ENCODE results near the gene PCYT1B.

DNA sequence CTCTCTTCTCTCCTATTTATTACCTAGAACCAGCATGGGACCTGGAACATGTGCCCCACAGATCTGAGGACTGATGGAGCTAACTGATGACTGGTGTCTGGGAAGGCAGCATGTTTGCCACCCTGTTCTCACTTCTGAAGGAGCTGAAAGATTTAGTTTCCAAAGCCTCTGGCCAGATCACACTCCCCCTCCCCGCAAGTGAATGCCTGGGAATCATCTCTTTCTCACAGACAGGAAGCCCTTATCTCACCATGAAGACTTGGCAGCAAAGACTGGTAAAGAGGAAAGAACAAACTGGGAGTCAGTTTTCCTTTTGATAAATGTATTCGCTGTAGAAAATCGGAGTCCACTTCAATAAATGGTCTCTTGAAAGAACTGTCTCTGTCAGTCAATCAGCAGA lies 21.0 kb upstream of the PCYT1B start:
- TF ChIP-seq ZNF48 (tag by site-specific recombination; IDR thresholded peaks at IDR 0.05) (no peak), ZNF433 (tag by site-specific recombination; IDR thresholded peaks at IDR 0.05; ENCODE audit: low read depth) (no peak), ZFP37 (tag by site-specific recombination; IDR thresholded peaks at IDR 0.05) (no peak), ZEB2 (tag by site-specific recombination; IDR thresholded peaks at IDR 0.05) (no peak), ZNF274 (IDR thresholded peaks at IDR 0.05; ENCODE audit: low read length) (no peak), ZNF274 (tag by site-specific recombination; IDR thresholded peaks at IDR 0.05; ENCODE audit: borderline replicate concordance) (no peak), GLI4 (tag by site-specific recombination; IDR thresholded peaks at IDR 0.05) (no peak), MZF1 (tag by site-specific recombination; IDR thresholded peaks at IDR 0.05; ENCODE audit: borderline replicate concordance) (no peak), ZSCAN30 (tag by site-specific recombination; IDR thresholded peaks at IDR 0.05) (no peak), ZNF510 (tag by site-specific recombination; IDR thresholded peaks at IDR 0.05; ENCODE audit: insufficient replicate concordance) (no peak), ZNF555 (tag by site-specific recombination; conservative IDR thresholded peaks at IDR 0.05) (no peak)
- TF ChIP-seq, protein P1, sequence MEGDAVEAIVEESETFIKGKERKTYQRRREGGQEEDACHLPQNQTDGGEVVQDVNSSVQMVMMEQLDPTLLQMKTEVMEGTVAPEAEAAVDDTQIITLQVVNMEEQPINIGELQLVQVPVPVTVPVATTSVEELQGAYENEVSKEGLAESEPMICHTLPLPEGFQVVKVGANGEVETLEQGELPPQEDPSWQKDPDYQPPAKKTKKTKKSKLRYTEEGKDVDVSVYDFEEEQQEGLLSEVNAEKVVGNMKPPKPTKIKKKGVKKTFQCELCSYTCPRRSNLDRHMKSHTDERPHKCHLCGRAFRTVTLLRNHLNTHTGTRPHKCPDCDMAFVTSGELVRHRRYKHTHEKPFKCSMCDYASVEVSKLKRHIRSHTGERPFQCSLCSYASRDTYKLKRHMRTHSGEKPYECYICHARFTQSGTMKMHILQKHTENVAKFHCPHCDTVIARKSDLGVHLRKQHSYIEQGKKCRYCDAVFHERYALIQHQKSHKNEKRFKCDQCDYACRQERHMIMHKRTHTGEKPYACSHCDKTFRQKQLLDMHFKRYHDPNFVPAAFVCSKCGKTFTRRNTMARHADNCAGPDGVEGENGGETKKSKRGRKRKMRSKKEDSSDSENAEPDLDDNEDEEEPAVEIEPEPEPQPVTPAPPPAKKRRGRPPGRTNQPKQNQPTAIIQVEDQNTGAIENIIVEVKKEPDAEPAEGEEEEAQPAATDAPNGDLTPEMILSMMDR (tag by site-specific recombination; IDR thresholded peaks at IDR 0.05), result no peak
- TF ChIP-seq, protein P2, sequence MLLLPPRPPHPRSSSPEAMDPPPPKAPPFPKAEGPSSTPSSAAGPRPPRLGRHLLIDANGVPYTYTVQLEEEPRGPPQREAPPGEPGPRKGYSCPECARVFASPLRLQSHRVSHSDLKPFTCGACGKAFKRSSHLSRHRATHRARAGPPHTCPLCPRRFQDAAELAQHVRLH (tag by site-specific recombination; IDR thresholded peaks at IDR 0.05), result no peak
- TF ChIP-seq, protein P3, sequence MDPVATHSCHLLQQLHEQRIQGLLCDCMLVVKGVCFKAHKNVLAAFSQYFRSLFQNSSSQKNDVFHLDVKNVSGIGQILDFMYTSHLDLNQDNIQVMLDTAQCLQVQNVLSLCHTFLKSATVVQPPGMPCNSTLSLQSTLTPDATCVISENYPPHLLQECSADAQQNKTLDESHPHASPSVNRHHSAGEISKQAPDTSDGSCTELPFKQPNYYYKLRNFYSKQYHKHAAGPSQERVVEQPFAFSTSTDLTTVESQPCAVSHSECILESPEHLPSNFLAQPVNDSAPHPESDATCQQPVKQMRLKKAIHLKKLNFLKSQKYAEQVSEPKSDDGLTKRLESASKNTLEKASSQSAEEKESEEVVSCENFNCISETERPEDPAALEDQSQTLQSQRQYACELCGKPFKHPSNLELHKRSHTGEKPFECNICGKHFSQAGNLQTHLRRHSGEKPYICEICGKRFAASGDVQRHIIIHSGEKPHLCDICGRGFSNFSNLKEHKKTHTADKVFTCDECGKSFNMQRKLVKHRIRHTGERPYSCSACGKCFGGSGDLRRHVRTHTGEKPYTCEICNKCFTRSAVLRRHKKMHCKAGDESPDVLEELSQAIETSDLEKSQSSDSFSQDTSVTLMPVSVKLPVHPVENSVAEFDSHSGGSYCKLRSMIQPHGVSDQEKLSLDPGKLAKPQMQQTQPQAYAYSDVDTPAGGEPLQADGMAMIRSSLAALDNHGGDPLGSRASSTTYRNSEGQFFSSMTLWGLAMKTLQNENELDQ (tag by site-specific recombination; IDR thresholded peaks at IDR 0.05; ENCODE audit: low read depth), result no peak
- TF ChIP-seq, protein P4, sequence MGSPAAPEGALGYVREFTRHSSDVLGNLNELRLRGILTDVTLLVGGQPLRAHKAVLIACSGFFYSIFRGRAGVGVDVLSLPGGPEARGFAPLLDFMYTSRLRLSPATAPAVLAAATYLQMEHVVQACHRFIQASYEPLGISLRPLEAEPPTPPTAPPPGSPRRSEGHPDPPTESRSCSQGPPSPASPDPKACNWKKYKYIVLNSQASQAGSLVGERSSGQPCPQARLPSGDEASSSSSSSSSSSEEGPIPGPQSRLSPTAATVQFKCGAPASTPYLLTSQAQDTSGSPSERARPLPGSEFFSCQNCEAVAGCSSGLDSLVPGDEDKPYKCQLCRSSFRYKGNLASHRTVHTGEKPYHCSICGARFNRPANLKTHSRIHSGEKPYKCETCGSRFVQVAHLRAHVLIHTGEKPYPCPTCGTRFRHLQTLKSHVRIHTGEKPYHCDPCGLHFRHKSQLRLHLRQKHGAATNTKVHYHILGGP (tag by site-specific recombination; IDR thresholded peaks at IDR 0.05), result no peak
